Spleen (tissue), 11 donors: ENCODE data around the gene CACNA2D2. TPM values are rescaled to one million over a fixed set of nuclear protein-coding genes. Genes with fewer than 3 reads are reported as not detected.

Experiments
- DNase-seq: peaks from one replicate; pipeline ENCODE4 v3.0.0-alpha.2; 2020
- H3K27ac ChIP-seq, 8 donors: fragments of 200-600 bp; sonication (generic) in 7 of 8; 1 replicate in 4 of 8; 2 replicates in 4 of 8; pipeline versions ENCODE4 v1.5.0 to v1.8.0; 2016 to 2021; ENCODE audit warnings: inconsistent platforms in 4 of 8, mild to moderate bottlenecking in 4 of 8, moderate library complexity in 1 of 8
- H3K27me3 ChIP-seq, 7 donors: fragments of 200-600 bp; sonication (generic) in 6 of 7; replicated peaks in 1 of 7; 1 replicate in 4 of 7; 2 replicates in 3 of 7; pipeline versions ENCODE4 v1.5.0 to v1.8.0; 2016 to 2021; ENCODE audit warnings: inconsistent platforms in 3 of 7, mild to moderate bottlenecking in 1 of 7
- H3K36me3 ChIP-seq, 6 donors: fragments of 200-600 bp; sonication (generic) in 5 of 6; 1 replicate in 4 of 6; 2 replicates in 2 of 6; pipeline versions ENCODE4 v1.5.0 to v1.8.0; 2016 to 2021; ENCODE audit warnings: inconsistent platforms in 2 of 6
- H3K4me1 ChIP-seq, 6 donors: fragments of 200-600 bp; sonication (generic) in 5 of 6; 1 replicate in 3 of 6; 2 replicates in 3 of 6; pipeline versions ENCODE4 v1.5.0 to v1.8.0; 2016 to 2021; ENCODE audit warnings: inconsistent platforms in 3 of 6
- H3K4me3 ChIP-seq, 8 donors: fragments of 200-600 bp; sonication (generic) in 7 of 8; 1 replicate in 4 of 8; 2 replicates in 4 of 8; pipeline versions ENCODE4 v1.5.0 to v1.8.0; 2016 to 2021; ENCODE audit warnings: inconsistent platforms in 4 of 8, mild to moderate bottlenecking in 4 of 8, moderate library complexity in 2 of 8
- H3K9me3 ChIP-seq, 8 donors: fragments of 200-600 bp; sonication (generic) in 7 of 8; 1 replicate in 4 of 8; 2 replicates in 4 of 8; pipeline versions ENCODE4 v1.5.0 to v1.8.0; 2016 to 2021; ENCODE audit warnings: inconsistent platforms in 4 of 8
- CTCF ChIP-seq, 11 experiments: fragments of 200-600 bp in 7 of 11; fragments of 450-650 bp in 4 of 11; sonication (generic) in 4 of 11; IDR thresholded peaks in 8 of 11; conservative IDR thresholded peaks in 3 of 11; 1 replicate in 7 of 11; 2 replicates in 4 of 11; pipeline versions ENCODE4 v1.4.0 to v1.8.0; 2016 to 2021; ENCODE audit warnings: antibody characterized with exemption in 11 of 11, inconsistent platforms in 4 of 11, mild to moderate bottlenecking in 1 of 11
- POLR2A ChIP-seq, 3 donors: fragments of 450-650 bp; IDR thresholded peaks; one replicate each; pipeline ENCODE4 v1.5.1; 2017; ENCODE audit warnings: antibody characterized with exemption in 3 of 3, mild to moderate bottlenecking in 1 of 3
- POLR2AphosphoS5 ChIP-seq, 3 donors: sonication (generic); formaldehyde crosslinking; IDR thresholded peaks; one replicate each; pipeline ENCODE4 v1.5.1; 2017; ENCODE audit warnings: antibody characterized with exemption in 3 of 3
- WGBS, 5 donors: extraction: QIAGEN DNeasy Blood & Tissue Kit in 3 of 5; methylation state at CpG; one replicate each; pipeline versions ENCODE4 v1.1.5 to v1.1.7; 2013 to 2018; 5-methylcytosine and 5-hydroxymethylcytosine counted together
- intact Hi-C: fragments of 100-400 bp; cut with DNase I; formaldehyde crosslinking; loops from one replicate; pipeline ENCODE4 v1.15.0; 2023; ENCODE audit warnings: low total_unique reads
- polyA plus RNA-seq, 3 donors: library from polyadenylated mRNA; stranded (reverse); fragments of 200-250 nt; gene quantifications; one replicate each; pipeline ENCODE4 v1.2.1, GENCODE V29; 2013
- total RNA-seq, 7 donors: library from RNA; depleted of rRNA in 3 of 7; stranded (reverse); fragments of >200 nt in 3 of 7; fragmentation: NEBNext Ultra II Directional in 4 of 7; extraction: Animal tissue kit (Norgen Biotek cat#: 25700) in 4 of 7; gene quantifications; one replicate each; pipeline versions ENCODE4 v1.1.0 to v1.2.1, GENCODE V29; 2016 to 2021
- donor health status: healthy with polysubstance abuse.
- donor health status: DM: no; HTN: no; CAD: no; lungs with moderate emphysema.
- donor health status: DM: no; HTN: no; CAD: no.
- donor health status: Bipolar disorder and iron deficiency.
- donor health status: healthy.
- donor health status: DM: no; HTN: no; CAD: no.
- donor health status: DM: yes; HTN: yes; CAD: no.

Gene CACNA2D2
- total and polyA plus RNA-seq, 10 donors = 0.24 to 3.2 (median 1.2) TPM

GRCh38 chr3:50435371-50436113 lies 67.9 kb downstream of the CACNA2D2 start:
- DNase-seq = no peak
- 37 to 42% (median 40%) methylated on average over 12 of the region's 12 CpGs for WGBS, 5 donors
- Histone ChIP-seq H3K36me3 (no peaks in the 10 kb centered on the region), H3K27ac (no peak overlapping the region), H3K4me1 (no peaks in the 10 kb centered on the region), H3K4me3 (no peak overlapping the region), H3K9me3 (no peaks in the 10 kb centered on the region), H3K27me3 (peaks cover 0 to 6% (median 0%) of the 10 kb centered on the region in 7 donors)
- intact Hi-C loops = loop anchor here (5.0 kb wide), 1 partner anchor 107 kb away; no protein-coding TSS in a partner anchor
- TF ChIP-seq POLR2AphosphoS5 (IDR thresholded peaks at IDR 0.05) = no peak
- no peak for TF ChIP-seq CTCF (IDR thresholded peaks at IDR 0.05 in 8 of 11, conservative IDR thresholded peaks at IDR 0.05 in 3 of 11)

- H3K27me3 ChIP-seq = peaks cover 0 to 6% (median 0%) of the 10 kb centered on the region in 7 donors
- intact Hi-C loops = no loop called here
- no peak for DNase-seq
- no peaks in the 10 kb centered on the region for H3K36me3 ChIP-seq
- no peaks in the 10 kb centered on the region for H3K9me3 ChIP-seq
- H3K4me3 ChIP-seq = no peak overlapping the region
- no peak overlapping the region for H3K27ac ChIP-seq
- TF ChIP-seq POLR2A (IDR thresholded peaks at IDR 0.05) (no peak), CTCF (IDR thresholded peaks at IDR 0.05 in 8 of 11, conservative IDR thresholded peaks at IDR 0.05 in 3 of 11) (no peak), POLR2AphosphoS5 (IDR thresholded peaks at IDR 0.05) (no peak)
- no peaks in the 10 kb centered on the region for H3K4me1 ChIP-seq
- WGBS, 5 donors = 80 to 91% (median 84%) methylated on average over 4 to 5 of the region's 5 CpGs
Measured at GRCh38 chr3:50433954-50434353, 69.5 kb downstream of the CACNA2D2 start.

GRCh38 chr3:50430950-50431435 lies 72.4 kb downstream of the CACNA2D2 start:
- TF ChIP-seq CTCF (IDR thresholded peaks at IDR 0.05 in 8 of 11, conservative IDR thresholded peaks at IDR 0.05 in 3 of 11) (no peak), POLR2A (IDR thresholded peaks at IDR 0.05) (no peak), POLR2AphosphoS5 (IDR thresholded peaks at IDR 0.05) (no peak)
- 65 to 75% (median 73%) methylated on average over 4 of the region's 4 CpGs for WGBS, 5 donors
- H3K36me3 ChIP-seq = no peaks in the 10 kb centered on the region
- intact Hi-C loops = no loop called here
- peaks cover 0 to 13% (median 0%) of the 10 kb centered on the region in 6 donors for H3K4me1 ChIP-seq
- peak overlapping the region in 3 of 8 donors; percentile 28 to 57 (median 57) for H3K27ac ChIP-seq
- no peaks in the 10 kb centered on the region for H3K9me3 ChIP-seq
- no peak overlapping the region for H3K4me3 ChIP-seq
- DNase-seq = no peak
- peaks cover 0 to 14% (median 0%) of the 10 kb centered on the region in 7 donors for H3K27me3 ChIP-seq

- H3K27me3 ChIP-seq = peaks cover 0 to 8% (median 0%) of the 10 kb centered on the region in 7 donors
- WGBS, 5 donors = 71 to 88% (median 73%) methylated on average over 4 of the region's 4 CpGs
- no peak for TF ChIP-seq CTCF (IDR thresholded peaks at IDR 0.05 in 8 of 11, conservative IDR thresholded peaks at IDR 0.05 in 3 of 11)
- H3K4me3 ChIP-seq = no peak overlapping the region
- no peaks in the 10 kb centered on the region for H3K36me3 ChIP-seq
- intact Hi-C loops = no loop called here
- peaks cover 0 to 13% (median 0%) of the 10 kb centered on the region in 6 donors for H3K4me1 ChIP-seq
- no peak for DNase-seq
- peak overlapping the region in 3 of 8 donors; percentile 28 to 57 (median 57) for H3K27ac ChIP-seq
- H3K9me3 ChIP-seq = no peaks in the 10 kb centered on the region
Measured at GRCh38 chr3:50430191-50430590, 73.2 kb downstream of the CACNA2D2 start.
